ENCODE results near the gene ZFYVE9. TPM values are rescaled to one million over a fixed set of nuclear protein-coding genes. Genes with fewer than 3 reads are reported as not detected.

Gene ZFYVE9
- total and polyA plus RNA-seq, 2 of the 13 experiments (the other 11 are each of a cell fraction or from before 2014, with no cell fraction given) = 9.2 to 19.8 TPM

GRCh38 chr1:52365746-52366516 lies 224.0 kb downstream of the ZFYVE9 start, which contains the start of gene CC2D1B (continued):
- TF ChIP-seq ZNF570 (CRISPR knock-in tag; IDR thresholded peaks at IDR 0.05; ENCODE audit: borderline replicate concordance) (0 out of 2 replicates have a peak, but pooled peaks have one; percentile 49), SETDB1 (CRISPR knock-in tag; IDR thresholded peaks at IDR 0.05; ENCODE audit: borderline replicate concordance) (no peak), ADNP (CRISPR knock-in tag; IDR thresholded peaks at IDR 0.05) (no peak), SYNCRIP (IDR thresholded peaks at IDR 0.05; ENCODE audit: insufficient read depth, low read depth, low read length) (no peak), NR0B2 (CRISPR knock-in tag; IDR thresholded peaks at IDR 0.05) (no peak), ERF (CRISPR knock-in tag; IDR thresholded peaks at IDR 0.05) (peak; percentile 86; the same call in 1 of the 2 replicates), RFXANK (CRISPR knock-in tag; IDR thresholded peaks at IDR 0.05) (no peak), EP300 (IDR thresholded peaks at IDR 0.05; ENCODE audit: low read depth in 2 of 2, low read length in 2 of 2) (no peak), EP300 (CRISPR knock-in tag; IDR thresholded peaks at IDR 0.05; ENCODE audit: borderline replicate concordance) (no peak), ZNF674 (CRISPR knock-in tag; IDR thresholded peaks at IDR 0.05; ENCODE audit: low read depth) (no peak), ZBTB26 (CRISPR knock-in tag; IDR thresholded peaks at IDR 0.05; ENCODE audit: borderline replicate concordance) (peak; percentile 78; the same call in 1 of the 2 replicates), BRF2 (CRISPR knock-in tag; IDR thresholded peaks at IDR 0.05) (no peak), HNRNPUL1 (IDR thresholded peaks at IDR 0.05; ENCODE audit: low read depth, low read length) (no peak; the same call in 1 of the 2 replicates), ZNF3 (CRISPR knock-in tag; IDR thresholded peaks at IDR 0.05) (no peak), ZNF597 (CRISPR knock-in tag; IDR thresholded peaks at IDR 0.05) (no peak), ZBTB42 (CRISPR knock-in tag; IDR thresholded peaks at IDR 0.05) (0 out of 2 replicates have a peak, but pooled peaks have one; percentile 74), BORCS8-MEF2B (CRISPR knock-in tag; IDR thresholded peaks at IDR 0.05) (no peak), ZNF839 (CRISPR knock-in tag; IDR thresholded peaks at IDR 0.05; ENCODE audit: borderline replicate concordance) (0 out of 2 replicates have a peak, but pooled peaks have one; percentile 64), ATF5 (CRISPR knock-in tag; IDR thresholded peaks at IDR 0.05; ENCODE audit: low read depth) (no peak), PAXIP1 (CRISPR knock-in tag; conservative IDR thresholded peaks at IDR 0.05) (peak; percentile 42; the same call in 1 of the 2 replicates), ZNF136 (CRISPR knock-in tag; IDR thresholded peaks at IDR 0.05; ENCODE audit: low read depth) (no peak)

Data from HepG2 (cell line).